ENCODE results near the gene VGLL4.
A peak's percentile ranks its signal among the peaks of the same experiment; 100 is the strongest.
"Not testable (repeated sequence)": the region's sequence is repeated elsewhere in the genome, so short reads cannot be mapped to it uniquely, and the experiment has no call there.

The VGLL4 gene, protein sequence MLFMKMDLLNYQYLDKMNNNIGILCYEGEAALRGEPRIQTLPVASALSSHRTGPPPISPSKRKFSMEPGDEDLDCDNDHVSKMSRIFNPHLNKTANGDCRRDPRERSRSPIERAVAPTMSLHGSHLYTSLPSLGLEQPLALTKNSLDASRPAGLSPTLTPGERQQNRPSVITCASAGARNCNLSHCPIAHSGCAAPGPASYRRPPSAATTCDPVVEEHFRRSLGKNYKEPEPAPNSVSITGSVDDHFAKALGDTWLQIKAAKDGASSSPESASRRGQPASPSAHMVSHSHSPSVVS

DNA sequence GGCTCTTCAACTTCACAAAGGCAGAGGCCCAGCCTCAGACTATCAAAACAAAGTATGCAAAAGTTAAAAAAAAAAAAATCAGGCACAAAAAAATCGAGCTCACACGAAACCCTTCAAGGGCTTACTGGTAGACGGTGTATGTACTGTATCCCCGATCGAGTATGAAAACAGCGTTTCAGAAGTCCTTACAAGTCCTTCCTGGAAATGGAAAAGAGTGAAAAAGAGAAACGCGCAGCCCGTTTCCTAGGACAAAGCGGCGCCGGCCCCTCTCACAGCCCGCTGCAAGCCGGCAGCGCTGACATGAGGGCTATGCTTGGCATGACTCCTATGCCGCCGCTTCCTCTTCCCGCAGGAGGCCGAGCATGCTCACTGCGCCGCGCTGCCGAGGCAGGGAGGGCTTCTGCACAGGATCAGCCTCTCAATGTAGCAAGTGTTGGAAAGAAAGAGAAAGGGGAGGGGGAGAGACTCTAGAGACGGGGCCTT is at the start of gene VGLL4:
Gene VGLL4 (minus strand): TSS at position 311 of the 483 bp plus-strand sequence. CDS start 397 bp downstream, outside the sequence.
- peak; percentile 80 for DNase-seq

DNA sequence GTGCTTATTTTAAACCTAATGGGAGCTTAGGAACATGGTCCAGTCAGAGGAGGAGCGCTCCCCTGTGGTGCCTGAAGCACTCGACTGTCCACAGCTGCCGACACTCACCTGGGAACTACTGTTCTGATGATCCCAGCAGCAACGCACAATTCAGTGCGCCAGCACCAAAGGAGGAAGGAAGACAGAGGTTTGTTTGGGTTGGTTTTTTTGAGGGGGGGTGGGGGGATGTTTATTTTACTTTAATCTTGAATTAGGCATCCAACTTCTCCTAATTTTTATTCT is 48.8 kb upstream of the VGLL4 start:
- DNase-seq = no peak

DNA sequence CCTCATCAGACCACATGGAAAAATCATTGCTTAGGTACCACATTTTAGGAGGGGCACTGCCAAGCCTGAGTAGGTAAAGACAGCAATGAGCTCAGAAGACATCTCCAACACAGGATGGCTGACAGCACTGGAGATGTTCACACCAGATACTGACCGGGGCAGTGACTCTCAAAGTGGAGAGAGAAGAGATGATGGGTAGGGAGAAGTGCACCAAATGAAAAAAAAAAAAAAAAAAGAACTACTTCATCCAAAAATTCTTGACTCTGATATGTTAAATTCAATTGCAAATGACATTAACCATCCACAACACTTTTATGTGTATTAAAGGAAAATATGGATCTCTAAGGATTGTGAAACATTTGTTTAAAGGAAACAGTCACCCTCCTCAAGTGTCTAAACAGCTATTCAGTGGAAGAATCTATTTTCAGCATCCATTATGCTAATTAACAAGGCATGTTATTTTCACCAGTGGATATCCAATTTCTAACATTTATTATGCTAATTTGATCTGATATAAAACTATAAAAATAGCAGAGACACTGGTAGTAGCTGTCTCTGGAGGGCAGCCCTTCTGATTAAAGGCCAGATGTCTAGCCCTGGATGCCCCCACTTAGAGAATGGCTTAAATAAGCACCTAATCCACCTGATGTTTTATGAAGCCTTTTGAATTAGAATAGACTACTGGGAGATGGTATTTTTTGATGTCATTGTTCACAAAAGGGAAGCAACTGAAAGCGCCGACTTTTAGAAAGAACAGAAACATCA is 48.2 kb upstream of the VGLL4 start:
- no peak for DNase-seq

DNA sequence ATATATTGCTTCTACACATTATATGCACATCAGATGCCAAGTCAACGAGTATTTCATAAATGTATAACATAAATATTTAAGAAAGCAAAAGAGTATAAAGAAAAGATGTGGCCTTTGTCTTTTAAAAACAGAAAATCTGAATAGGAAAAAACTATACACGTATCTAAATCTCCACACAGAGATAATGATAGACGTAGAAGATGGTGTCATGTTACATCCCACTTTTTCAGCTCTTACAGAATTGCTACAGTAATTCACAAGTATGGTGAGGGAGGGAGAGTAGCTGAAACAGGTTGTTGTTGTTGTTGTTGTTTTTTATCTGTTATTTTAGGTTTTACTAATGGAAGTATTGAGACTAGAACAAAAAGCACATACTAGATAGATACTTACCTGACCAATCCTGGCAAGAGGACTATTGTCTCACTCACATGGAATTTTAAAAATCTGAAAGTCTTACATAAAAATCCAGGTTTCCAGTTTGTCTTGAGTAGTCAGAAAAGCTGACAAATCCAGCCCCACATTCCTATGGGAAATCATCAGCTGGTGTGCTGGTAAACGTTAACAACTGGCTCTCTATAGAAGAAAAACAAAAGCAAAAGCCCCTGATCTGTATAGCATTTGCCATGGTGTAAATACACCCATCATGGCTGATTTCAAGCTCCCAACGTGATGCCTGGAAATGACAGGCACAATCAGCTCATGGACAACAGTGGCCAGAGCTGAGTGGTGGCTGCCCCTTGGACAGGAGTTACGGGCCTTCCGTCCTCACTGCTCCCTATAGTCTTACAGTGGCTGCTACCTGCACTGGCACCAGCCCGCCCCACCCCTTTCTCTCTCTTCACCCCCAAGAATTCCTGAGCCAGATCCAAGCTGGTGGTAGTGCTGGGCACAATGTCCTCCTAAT is 47.4 kb upstream of the VGLL4 start:
- no peak for DNase-seq

DNA sequence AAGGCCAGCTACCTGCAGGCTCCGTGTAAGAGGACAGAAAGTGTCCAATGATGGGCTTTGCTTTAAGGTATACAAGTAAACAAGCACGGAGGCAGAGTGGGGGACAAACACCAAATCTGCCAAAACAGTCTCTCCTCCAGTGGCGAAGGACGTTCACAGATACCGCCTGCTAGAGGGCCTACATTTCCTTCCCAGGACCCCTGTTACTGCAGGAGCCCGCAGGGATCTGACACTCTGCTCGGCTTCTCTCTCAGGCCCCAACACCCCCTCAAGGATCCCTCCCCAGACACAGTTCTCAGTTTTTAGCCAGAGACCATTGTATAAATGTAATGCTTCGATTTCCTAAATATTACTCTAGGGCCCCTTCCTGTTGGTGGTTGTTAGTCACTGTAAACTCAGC is 46.0 kb upstream of the VGLL4 start:
- no peak for DNase-seq

DNA sequence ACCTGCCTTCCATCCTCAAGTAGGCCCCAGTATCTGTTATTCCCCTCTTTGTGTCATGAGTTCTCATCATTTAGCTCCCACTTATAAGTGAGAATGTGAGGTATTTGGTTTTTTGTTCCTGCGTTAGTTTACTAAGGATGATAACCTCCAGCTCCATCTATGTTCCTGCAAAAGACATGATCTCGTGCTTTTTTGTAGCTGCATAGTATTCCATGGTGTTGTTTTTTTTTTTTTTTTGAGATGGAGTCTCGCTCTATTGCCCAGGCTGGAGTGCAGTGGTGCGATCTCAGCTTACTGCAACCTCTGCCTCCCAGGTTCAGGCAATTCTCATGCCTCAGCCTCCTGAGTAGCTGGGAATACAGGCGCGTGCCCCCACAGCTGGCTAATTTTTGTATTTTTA is 41.3 kb upstream of the VGLL4 start:
- DNase-seq = not testable (repeated sequence)

DNA sequence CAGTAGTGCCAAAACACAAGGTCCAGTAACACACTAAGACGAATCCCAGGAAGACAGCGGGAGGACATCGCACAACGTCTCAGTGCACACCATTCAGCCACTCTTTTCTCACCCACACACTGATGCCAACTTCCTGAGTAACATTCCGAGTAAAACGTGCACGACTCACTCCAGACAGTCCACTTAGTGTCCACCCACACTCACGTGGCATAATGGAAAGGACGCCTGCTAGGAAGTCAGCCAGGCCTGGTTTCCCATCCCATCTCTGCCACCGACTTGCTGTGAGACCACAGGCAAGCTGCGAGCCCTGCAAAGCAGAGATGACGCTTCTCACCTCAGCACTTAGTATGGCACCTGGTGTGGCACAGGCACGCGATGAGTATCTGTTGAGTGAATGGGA is 36.8 kb upstream of the VGLL4 start:
- no peak for DNase-seq

DNA sequence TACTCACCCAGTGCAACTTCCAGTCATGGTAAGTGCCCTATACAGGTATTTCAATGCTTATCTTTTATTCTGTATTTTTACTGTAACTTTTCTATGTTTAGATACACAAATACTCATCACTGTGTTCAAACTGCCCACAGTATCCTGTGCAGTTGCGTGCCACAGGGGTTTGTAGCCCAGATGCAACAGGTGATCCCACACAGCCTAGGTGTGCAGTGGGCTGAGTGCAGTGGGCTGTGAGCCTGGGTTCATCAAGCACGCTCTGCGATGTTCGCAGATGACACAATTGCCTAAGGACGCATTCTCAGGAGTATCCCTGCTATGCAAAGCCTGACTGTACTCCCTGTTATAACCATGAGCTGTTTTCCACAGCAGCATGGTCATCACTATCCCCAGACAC is 36.2 kb upstream of the VGLL4 start:
- DNase-seq = no peak

DNA sequence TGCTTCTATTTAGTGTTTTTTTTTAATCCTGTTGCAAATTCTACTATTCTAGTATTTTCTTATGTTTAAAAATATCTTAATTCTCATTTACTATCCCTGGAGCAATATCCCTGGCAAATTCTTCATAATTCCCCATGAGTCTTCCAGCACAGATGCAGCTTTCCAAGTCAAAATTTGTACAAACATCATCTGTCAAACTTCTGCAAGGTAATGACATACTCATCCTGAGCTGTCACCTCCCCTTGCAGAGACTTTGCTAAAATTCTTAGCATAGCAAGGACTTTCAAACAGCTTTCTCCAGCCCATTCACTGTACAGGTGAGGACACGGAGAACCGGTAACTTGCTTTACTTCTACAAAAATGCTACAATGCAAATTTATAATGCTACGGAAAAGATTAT is 28.6 kb upstream of the VGLL4 start:
- no peak for DNase-seq

DNA sequence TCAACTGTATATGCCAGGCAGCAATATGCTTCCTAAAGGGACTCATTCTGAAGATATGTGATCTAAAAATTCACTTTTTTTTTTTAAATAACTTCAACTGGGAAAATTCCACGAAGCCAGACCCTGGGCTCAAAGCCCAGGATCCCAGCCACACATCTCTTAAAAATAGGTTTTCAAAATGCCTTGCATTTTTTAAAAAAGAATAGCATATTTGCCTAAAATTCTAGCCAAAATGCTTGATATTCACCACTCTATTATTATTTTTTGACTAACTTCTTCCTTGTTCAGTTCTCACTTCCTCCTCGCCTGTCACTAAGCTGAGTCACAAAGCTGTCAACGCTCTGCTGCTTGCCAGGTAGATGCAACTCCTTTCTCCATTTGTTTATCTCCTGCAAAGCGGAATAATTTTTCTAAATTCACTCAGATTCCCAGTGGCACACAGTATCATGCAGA is 28.0 kb upstream of the VGLL4 start:
- DNase-seq = no peak

DNA sequence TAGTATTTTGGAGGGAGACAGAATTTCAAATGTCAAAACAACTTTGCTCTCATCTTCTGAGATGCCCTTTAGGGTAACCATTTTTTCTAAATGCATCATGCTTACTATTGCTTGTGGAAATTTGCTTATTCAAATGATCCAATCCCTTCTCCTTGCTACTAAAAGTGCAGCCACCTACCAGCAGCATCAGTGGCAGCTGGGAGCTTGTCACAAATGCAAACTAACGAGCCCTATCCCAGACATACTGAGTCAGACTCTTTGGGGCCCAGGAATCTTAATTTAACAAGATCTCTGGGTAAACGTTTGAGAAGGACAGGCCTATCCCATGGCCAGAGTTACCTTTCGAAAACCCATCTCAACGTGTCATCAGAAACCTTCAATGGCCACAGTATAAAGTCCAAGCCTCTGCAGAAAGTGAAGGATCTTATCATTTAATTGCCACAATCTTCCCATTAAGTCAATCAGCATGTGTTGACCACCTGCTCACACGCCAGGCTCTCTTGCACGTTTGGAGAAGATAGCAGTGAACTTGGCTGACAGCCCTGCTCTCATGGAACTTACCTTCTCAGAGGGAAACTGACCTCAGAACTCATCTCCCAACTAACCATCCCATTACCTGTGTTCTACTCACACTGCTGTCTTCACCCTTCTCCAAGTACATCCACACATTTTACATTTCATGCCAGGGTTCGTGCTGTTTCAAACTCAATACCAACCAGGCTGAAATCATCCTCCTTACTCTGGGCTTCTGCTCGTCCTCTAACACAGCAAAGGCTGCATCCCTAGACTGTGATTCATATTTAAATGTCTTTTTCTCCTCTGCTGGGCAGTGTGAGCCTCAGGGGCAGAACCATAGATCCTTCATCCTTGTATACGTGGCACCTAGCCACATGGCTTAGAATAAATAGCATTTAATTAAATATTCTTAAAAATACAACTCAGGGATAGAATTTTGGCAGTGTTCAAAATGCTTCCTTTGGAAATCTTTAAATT is 24.8 kb upstream of the VGLL4 start:
- DNase-seq = no peak

DNA sequence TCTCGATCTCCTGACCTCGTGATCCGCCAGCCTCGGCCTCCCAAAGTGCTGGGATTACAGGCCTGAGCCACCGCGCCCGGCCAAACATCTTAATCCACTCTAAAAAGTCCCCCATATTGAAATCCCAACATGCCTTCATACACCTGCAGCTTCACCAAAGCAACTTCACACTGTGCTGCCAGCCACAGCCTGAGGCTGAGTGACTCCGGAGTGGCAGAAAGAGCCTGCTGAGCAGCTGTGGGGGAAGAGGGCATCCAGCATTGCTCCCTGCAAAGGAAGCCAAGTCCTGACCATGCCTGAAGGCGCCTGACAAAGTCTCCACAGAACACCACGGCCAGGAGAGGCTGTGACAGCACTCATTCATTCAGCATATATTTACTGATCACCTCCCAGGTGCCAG is 21.6 kb upstream of the VGLL4 start:
- no peak for DNase-seq

DNA sequence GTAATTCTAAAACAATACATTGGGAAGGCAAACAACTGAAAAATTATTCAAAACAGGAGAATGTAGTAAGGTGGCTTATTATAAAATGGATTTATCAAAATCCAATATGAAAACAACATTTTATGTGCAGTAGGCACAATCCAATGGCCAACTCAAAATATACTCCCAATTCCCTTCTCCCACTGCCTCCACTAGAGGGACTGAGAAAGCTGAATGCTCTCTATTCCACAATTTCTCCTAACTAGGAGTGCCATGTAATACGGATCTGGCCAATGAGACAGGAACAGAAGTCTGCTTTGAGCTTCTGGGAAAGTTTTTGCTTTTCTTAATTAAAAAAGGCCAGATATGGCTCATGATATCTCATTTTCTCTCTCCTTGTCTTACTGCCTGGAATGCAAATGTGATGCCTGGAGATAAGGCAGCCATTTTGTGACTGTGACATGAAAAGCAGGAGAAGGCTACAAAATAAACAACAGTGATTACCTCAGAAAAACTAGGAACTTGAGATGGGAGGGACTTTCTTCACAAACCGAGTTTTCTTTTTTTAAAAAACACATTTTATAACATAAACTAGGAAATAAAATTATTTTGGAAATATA is 18.8 kb upstream of the VGLL4 start:
- DNase-seq = no peak

DNA sequence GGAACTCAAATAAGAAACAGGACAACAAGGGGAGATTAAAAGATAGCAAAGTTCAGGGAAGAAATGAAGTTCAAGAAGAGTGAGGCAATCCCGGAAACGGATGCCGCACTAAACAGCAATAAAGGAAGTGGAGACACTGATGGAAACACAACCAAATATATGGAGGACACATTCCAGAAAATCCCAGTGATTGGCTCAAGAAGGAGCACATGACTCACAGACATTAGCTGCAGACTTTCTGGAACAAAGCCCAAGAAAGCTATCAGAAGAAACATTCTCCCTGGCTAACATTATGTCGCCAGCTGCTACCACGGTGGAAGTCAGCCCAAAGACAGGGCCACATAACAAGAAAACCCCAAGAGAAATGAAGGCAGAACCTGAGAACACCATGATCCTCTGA is 18.1 kb upstream of the VGLL4 start:
- DNase-seq = no peak

DNA sequence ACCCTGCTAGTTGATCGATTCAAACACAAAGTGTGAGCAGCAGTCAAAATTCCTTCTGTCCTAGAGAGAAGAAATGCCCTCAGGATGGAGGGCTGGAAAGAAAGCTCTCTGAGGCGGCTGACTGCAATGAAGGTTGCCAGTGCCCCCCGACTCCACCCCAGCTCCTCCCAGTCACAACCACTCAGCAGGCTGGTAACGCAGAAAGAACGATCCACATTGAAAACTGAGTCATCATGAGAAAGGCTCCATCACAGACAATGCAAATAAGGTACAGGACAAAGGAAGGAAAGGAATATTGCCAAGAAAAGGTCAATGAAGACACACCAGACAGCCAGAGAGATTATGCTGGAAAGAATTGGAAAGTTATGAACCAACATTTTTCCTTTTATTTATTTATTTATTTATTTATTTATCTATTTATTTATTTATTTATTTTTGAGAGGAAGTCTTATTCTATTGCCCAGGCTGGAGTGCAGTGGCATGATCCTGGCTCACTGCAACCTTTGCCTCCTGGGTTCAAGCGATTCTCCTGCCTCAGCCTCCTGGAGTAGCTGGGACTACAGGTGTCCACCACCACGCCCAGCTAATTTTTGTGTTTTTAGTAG is 17.4 kb upstream of the VGLL4 start:
- no peak for DNase-seq

DNA sequence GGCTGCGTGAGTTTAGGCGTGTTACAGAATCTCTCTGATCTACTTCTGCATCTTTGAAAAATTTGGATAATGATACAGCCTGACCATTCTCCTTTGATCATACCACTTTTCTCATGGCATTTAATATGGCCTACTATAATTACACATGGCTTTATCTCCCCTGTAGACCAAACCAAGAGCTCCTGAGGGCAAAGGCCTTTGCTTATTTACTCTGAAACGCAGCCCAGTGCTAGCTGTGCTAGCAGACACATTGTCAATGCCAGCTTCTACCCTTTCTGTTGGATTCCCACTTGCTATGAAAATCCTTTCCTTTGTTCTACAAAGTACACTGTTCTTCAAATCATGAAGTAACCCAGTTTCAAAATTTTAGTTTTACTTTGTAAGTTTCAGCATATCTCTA is 16.5 kb upstream of the VGLL4 start:
- no peak for DNase-seq

DNA sequence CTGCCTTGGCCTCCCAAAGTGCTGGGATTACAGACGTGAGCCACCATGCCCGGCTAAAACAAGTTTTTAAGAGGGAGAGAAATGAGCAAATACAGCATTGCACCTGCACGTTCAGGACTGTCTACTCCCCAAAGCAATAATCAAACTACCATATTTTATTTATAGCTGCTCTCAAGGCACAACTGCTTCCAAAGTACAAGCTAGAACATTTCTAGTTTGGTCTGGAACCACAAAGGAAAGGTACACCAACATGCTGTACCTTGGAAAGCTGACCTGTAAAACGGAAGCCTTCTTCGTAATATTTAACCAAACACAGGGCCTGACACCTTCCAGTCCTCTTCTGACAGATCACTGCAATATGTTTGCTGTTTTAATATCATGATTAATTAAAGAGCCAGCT is 14.5 kb upstream of the VGLL4 start:
- DNase-seq = no peak

DNA sequence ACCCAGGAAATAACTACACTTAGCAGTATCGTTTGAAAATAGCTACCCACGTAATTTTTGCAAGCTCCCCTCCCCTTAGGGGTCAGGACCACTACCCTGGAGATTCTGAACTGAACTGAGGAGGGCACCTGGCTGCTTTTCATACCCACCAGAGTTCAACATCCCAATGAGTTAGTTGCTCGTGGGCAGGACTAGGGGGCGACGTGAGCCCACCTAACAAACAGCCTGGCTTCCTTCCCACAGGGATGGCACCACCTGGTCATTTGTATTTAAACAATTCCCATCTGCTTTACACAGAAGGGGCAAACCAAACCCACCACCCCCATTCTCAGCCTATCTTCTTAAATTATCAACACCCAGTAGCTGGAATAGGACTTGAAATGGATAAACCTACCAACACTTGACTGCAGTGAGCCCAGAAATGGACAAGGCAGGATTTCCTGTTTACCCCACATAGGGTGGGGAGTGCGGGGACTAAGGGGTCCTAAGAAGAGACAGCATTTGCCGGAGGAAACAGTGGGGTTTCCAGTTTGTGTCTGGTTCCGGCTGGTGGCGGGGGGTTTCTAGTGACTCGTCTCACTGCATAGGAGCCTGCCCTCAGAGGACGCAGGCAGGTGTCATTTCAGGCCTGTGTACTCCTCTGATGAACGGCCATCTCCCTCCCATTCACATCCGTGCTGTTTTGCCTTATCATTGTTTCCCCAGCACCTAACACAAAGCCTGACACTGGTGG is 11.6 kb upstream of the VGLL4 start:
- no peak for DNase-seq

DNA sequence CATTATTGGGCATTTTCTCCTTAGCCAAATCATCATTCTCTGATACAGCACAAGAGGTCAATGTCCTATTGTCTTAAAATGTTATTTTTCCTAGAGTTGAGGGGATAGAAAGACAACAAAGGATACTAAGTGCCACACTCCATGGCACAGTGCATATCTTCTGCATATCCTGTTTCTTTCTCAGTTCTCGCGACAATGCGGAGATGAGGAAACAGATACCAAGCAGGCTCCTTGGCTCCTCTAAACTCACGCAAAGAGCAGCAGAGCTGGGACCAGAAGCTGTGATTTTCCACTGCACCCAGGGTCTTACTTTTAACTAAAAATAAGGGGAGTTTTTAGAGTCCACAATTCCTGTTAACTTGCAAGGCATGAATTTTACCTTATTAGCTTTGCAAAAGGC is 10.5 kb upstream of the VGLL4 start:
- no peak for DNase-seq

DNA sequence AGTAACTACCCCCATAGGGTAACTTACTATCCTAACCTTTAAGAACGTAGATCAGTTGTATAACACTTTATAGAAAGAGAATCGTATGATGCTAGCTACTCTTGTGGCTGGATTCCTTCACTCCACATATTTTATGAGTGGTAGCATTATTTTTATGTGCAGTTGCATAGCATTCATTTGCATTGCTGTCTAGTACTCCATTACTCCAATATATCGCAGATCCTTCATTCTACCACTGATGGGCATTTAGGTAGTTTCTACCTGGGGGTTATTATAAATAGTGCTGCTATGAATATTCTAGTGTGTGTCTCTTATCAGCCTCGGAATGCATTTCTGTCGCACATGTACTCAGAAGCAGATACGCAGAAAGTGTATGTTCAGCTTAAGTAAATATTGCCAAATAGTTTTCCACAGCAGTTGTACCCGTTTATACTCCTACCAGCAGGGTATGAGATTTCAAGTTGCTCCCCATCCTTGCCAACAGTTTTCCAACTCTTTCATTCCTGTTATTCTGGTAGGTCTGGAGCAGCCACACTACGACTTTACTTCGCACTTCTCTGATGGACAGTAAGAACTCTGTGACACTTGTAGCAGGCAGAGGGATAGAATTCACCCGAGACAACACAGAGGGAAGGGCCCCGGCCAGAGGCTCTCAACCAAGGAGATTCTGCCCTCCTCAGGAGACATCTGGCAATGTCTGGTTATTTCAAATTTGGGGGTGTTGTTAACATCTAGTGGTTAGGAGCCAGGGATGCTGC is 9.8 kb upstream of the VGLL4 start:
- no peak for DNase-seq
